Body of pancreas (tissue), 4 donors: Measurements from ENCODE around the gene GIGYF1. TPM values are rescaled to one million over a fixed set of nuclear protein-coding genes. Genes with fewer than 3 reads are reported as not detected.

ENCODE experiments used
- ATAC-seq: fragments of 150-250 bp; one replicate; pipeline ENCODE4 v1.9.1; 2016
- DNase-seq, 4 donors: peaks; one replicate each; pipeline ENCODE4 v3.0.0-alpha.2; 2019
- H3K27ac ChIP-seq, 4 donors: fragments of 200-600 bp; sonication (generic); 1 replicate in 3 of 4; 2 replicates in 1 of 4; pipeline versions ENCODE4 v1.5.1 to v1.6.1; 2016 to 2019; ENCODE audit warnings: mild to moderate bottlenecking in 1 of 4, mixed read lengths in 1 of 4, moderate library complexity in 1 of 4
- H3K27me3 ChIP-seq, 2 donors: fragments of 200-600 bp; sonication (generic); one replicate each; pipeline ENCODE4 v1.6.0; 2016; ENCODE audit warnings: mild to moderate bottlenecking in 1 of 2
- H3K36me3 ChIP-seq, 2 donors: fragments of 200-600 bp; sonication (generic); replicated peaks in 1 of 2; 2 replicates each; pipeline ENCODE4 v1.5.1; 2016; ENCODE audit warnings: low read depth in 2 of 2; ENCODE audit not compliant: insufficient read depth in 1 of 2
- H3K4me1 ChIP-seq: fragments of 200-600 bp; sonication (generic); one replicate; pipeline ENCODE4 v1.6.0; 2016
- H3K4me3 ChIP-seq, 2 donors: fragments of 200-600 bp; sonication (generic); 1 replicate in 1 of 2; 2 replicates in 1 of 2; pipeline ENCODE4 v1.5.1; 2016 to 2019
- H3K9me3 ChIP-seq, 3 donors: fragments of 200-600 bp; sonication (generic); 1 replicate in 2 of 3; 2 replicates in 1 of 3; pipeline ENCODE4 v1.5.1; 2016
- POLR2A ChIP-seq, 3 donors: fragments of 450-650 bp; IDR thresholded peaks; one replicate each; pipeline ENCODE4 v1.6.1; 2016; ENCODE audit warnings: antibody characterized with exemption in 3 of 3, mild to moderate bottlenecking in 2 of 3
- WGBS, 2 donors: methylation state at CpG; one replicate each; pipeline ENCODE4 v1.1.5; 2017; 5-methylcytosine and 5-hydroxymethylcytosine counted together
- intact Hi-C: fragments of 100-400 bp; cut with DNase I; formaldehyde crosslinking; loops from one replicate; pipeline ENCODE4 v1.15.1; 2023
- total RNA-seq, 2 donors: library from RNA; depleted of rRNA; stranded (reverse); fragments of >200 nt; gene quantifications; one replicate each; pipeline ENCODE4 v1.1.0, GENCODE V29; 2016
- TF ChIP-seq, protein P1 (sequence below), 7 experiments: fragments of 450-650 bp in 4 of 7; fragments of 200-600 bp in 3 of 7; sonication (generic) in 3 of 7; IDR thresholded peaks; one replicate each; pipeline ENCODE4 v1.5.1; 2016 to 2019; ENCODE audit warnings: antibody characterized with exemption in 7 of 7

The GIGYF1 gene
- total RNA-seq, 2 donors from 2014 or later: 25.2 to 49.4 TPM

- Histone ChIP-seq H3K9me3 (no peaks in the 10 kb centered on the region), H3K27me3 (peaks cover 0 to 19% of the 10 kb centered on the region in 2 donors), H3K36me3 (no peaks in the 10 kb centered on the region), H3K27ac (no peak overlapping the region), H3K4me1 (peaks cover 9% of the 10 kb centered on the region), H3K4me3 (no peak overlapping the region)
- TF ChIP-seq POLR2A (IDR thresholded peaks at IDR 0.05): no peak
- TF ChIP-seq, protein P1, sequence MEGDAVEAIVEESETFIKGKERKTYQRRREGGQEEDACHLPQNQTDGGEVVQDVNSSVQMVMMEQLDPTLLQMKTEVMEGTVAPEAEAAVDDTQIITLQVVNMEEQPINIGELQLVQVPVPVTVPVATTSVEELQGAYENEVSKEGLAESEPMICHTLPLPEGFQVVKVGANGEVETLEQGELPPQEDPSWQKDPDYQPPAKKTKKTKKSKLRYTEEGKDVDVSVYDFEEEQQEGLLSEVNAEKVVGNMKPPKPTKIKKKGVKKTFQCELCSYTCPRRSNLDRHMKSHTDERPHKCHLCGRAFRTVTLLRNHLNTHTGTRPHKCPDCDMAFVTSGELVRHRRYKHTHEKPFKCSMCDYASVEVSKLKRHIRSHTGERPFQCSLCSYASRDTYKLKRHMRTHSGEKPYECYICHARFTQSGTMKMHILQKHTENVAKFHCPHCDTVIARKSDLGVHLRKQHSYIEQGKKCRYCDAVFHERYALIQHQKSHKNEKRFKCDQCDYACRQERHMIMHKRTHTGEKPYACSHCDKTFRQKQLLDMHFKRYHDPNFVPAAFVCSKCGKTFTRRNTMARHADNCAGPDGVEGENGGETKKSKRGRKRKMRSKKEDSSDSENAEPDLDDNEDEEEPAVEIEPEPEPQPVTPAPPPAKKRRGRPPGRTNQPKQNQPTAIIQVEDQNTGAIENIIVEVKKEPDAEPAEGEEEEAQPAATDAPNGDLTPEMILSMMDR (IDR thresholded peaks at IDR 0.05): no peak
- intact Hi-C loops: no loop called here
- no peak for ATAC-seq
- WGBS, 2 donors: 42 to 45% methylated on average over 19 to 23 of the region's 25 CpGs
- no peak for DNase-seq
Observed at GRCh38 chr7:100654908-100655831, 38.9 kb downstream of the GIGYF1 start.

DNA sequence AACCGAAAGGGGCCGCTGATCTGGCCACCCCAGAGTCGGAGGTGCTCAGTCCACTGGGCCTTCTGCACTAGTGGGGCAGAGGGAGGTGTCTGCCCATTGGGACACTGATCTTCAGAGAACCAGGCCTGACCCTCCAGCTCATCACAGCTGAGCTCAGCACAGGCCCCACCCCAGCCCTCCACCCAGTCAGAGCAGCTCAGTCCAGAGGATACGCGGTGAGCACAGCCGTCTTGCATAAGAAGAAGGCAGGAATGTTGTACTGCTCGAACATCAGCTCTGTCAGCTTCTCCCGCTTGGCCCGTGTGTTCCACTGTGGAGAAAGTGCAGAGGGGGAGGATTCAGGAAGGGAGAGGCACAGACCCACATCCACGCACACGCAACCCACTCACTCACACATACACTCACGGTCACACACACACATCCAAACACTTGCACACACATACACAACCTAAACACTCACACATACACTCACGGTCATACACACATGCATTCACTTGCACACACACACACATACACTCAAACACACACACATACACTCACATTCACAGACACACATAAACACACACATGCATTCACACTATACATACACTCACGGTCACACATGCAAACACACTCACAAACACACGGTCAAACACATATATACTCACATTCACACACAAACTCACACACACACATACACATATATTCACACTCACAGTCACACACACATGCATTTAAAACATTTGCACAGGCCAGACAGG lies 44.1 kb downstream of the GIGYF1 start:
- Histone ChIP-seq H3K27me3 (peaks cover 0 to 5% of the 10 kb centered on the region in 2 donors), H3K27ac (no peak overlapping the region), H3K9me3 (no peaks in the 10 kb centered on the region), H3K4me1 (no peaks in the 10 kb centered on the region), H3K36me3 (no peaks in the 10 kb centered on the region), H3K4me3 (no peak overlapping the region)
- intact Hi-C loops: no loop called here
- ATAC-seq (no peak), DNase-seq (no peak)
- 77 to 80% methylated on average over 12 to 15 of the region's 15 CpGs for WGBS, 2 donors
- no peak for TF ChIP-seq POLR2A (IDR thresholded peaks at IDR 0.05)
- TF ChIP-seq, protein P1 (IDR thresholded peaks at IDR 0.05): no peak

DNA sequence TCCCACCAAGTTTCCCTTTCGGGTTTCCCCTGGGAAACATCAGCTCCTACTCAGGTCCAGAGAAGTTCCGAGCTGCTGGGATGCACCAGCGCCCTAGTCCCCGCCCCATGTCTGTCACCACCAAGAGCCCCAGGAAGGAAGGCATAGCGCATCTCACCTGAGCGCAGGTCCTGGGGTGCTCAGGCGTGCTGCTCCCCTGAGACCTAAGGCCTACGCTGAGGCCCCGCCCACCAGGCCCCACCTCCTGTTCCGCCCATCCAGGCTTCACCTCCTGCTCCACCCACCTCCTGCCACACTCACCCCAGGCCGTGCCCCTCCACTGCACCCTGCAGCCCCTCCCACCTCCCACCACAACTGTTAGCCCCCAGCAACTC lies 51.5 kb downstream of the GIGYF1 start:
- DNase-seq (no peak), ATAC-seq (no peak)

DNA sequence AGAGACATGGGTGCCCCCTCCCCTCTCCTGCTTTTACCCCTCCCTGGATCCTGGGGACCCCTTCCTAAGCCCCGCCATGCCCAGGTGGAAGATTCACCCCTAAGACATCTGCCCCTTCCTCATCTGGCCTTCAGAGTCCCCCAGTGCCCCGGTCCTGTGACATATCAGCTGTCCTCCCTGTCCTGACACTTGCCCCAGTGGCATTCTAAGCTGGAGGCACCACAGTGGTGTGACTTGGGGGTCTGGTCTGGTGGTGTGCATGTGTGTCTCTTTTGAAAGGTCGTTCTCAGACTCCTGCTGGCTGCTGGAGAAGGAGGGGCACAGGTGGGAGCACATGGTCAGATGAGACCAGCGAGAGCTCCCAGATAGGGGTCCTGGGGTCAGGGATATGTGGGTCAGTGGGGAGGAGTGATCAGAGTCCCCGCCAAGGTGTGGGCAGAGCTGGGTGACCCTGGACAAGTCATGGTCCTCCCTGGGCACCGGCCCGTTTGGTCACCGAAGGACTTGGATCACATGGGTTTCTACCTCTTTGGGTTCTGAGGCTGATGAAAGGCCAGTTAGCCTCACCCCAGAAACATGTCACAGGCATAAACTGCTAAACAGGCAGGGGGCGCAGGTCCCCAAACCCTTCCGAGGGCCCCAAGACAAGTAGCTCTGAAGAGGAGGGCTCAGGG lies 52.1 kb downstream of the GIGYF1 start:
- TF ChIP-seq POLR2A (IDR thresholded peaks at IDR 0.05): no peak
- TF ChIP-seq, protein P1 (IDR thresholded peaks at IDR 0.05): no peak
- ATAC-seq (no peak), DNase-seq (no peak)
- Histone ChIP-seq H3K27ac (no peak overlapping the region), H3K36me3 (no peaks in the 10 kb centered on the region), H3K4me1 (peaks cover 18% of the 10 kb centered on the region), H3K9me3 (no peaks in the 10 kb centered on the region), H3K4me3 (no peak overlapping the region), H3K27me3 (no peaks in the 10 kb centered on the region)
- 86% methylated on average over 5 to 10 of the region's 10 CpGs for WGBS, 2 donors
- intact Hi-C loops: no loop called here

More for the DNA sequence above, 51.5 kb downstream of the GIGYF1 start:
- H3K9me3 ChIP-seq: no peaks in the 10 kb centered on the region
- no peaks in the 10 kb centered on the region for H3K36me3 ChIP-seq
- H3K27me3 ChIP-seq: no peaks in the 10 kb centered on the region
- TF ChIP-seq, protein P1 (IDR thresholded peaks at IDR 0.05): no peak
- TF ChIP-seq POLR2A (IDR thresholded peaks at IDR 0.05): no peak
- WGBS, 2 donors: 78 to 83% methylated on average over 4 to 11 of the region's 11 CpGs
- H3K4me1 ChIP-seq: peaks cover 18% of the 10 kb centered on the region
- H3K4me3 ChIP-seq: no peak overlapping the region
- intact Hi-C loops: no loop called here
- no peak overlapping the region for H3K27ac ChIP-seq
